Measurements from ENCODE around the gene PARD6A.
"Not testable (repeated sequence)": the region's sequence is repeated elsewhere in the genome, so short reads cannot be mapped to it uniquely, and the experiment has no call there.

PARD6A gene

GRCh38 chr16:67683767-67684166 is 23.0 kb downstream of the PARD6A start:
- no peak for DNase-seq (ENCODE audit: low spot score)
- TF ChIP-seq, protein P1, sequence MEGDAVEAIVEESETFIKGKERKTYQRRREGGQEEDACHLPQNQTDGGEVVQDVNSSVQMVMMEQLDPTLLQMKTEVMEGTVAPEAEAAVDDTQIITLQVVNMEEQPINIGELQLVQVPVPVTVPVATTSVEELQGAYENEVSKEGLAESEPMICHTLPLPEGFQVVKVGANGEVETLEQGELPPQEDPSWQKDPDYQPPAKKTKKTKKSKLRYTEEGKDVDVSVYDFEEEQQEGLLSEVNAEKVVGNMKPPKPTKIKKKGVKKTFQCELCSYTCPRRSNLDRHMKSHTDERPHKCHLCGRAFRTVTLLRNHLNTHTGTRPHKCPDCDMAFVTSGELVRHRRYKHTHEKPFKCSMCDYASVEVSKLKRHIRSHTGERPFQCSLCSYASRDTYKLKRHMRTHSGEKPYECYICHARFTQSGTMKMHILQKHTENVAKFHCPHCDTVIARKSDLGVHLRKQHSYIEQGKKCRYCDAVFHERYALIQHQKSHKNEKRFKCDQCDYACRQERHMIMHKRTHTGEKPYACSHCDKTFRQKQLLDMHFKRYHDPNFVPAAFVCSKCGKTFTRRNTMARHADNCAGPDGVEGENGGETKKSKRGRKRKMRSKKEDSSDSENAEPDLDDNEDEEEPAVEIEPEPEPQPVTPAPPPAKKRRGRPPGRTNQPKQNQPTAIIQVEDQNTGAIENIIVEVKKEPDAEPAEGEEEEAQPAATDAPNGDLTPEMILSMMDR (IDR thresholded peaks at IDR 0.05; ENCODE audit: extremely low read depth, missing control alignments) = no peak

GRCh38 chr16:67685388-67686112 is 24.8 kb downstream of the PARD6A start:
- no peak for DNase-seq (ENCODE audit: low spot score)
- TF ChIP-seq, protein P1 (IDR thresholded peaks at IDR 0.05; ENCODE audit: extremely low read depth, missing control alignments) = no peak

DNA sequence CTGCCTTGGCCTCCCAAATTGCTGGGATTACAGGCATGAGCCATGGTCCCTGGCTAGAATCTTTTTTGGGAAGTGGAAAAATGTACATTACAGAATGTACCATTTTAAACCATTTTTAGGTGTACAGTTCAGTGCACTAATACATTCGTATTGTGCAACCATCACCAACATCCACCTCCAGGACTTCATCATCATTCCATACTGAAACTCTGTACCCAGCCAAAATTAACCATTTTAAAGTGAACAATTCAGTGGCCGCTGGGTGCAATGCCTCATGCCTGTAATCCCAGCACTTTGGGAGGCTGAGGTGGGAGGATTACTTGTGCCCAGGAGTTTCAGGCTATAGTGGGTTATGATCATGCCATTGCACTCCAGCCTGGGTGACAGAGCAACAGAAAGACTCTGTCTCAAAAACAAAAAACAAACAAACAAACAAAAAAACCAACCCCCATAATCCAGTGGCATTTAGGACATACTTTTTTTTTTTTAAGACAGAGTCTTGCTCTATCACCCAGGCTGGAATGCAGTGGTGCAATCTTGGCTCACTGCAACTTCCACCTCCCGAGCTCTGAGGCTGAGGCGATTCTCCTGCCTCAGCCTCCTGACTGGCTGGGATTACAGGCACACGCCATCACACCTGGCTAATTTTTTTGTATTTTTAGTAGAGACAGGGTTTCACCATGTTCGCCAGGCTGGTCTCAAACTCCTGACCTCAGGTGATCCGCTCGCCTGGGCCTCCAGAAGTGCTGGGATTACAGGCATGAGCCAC is 32.9 kb downstream of the PARD6A start:
- not testable (repeated sequence) for DNase-seq (ENCODE audit: low spot score)

DNA sequence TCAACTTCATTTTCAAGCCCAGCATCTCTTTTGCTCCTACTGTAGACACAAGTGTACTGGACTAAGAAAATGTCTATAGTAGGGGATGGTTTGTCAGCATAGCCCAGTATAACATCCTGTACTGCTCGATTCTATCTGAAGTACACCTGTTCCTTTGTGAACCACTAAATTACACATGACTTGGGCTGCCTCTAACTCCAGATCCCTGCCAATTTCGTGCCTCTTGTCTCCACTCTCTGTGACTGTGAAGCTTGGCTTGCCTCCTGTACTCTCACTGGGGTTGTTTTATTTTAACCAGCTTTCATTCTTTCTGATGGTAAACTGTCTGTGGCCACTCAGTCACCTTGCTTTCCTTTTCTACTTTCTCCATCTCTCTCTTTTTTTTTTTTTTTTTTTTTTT is 33.9 kb downstream of the PARD6A start:
- DNase-seq (ENCODE audit: low spot score) = no peak
- TF ChIP-seq, protein P1 (IDR thresholded peaks at IDR 0.05; ENCODE audit: extremely low read depth, missing control alignments) = no peak

GRCh38 chr16:67697422-67698185 is 36.8 kb downstream of the PARD6A start:
- no peak for DNase-seq (ENCODE audit: low spot score)
- TF ChIP-seq, protein P1 (IDR thresholded peaks at IDR 0.05; ENCODE audit: extremely low read depth, missing control alignments) = no peak

DNA sequence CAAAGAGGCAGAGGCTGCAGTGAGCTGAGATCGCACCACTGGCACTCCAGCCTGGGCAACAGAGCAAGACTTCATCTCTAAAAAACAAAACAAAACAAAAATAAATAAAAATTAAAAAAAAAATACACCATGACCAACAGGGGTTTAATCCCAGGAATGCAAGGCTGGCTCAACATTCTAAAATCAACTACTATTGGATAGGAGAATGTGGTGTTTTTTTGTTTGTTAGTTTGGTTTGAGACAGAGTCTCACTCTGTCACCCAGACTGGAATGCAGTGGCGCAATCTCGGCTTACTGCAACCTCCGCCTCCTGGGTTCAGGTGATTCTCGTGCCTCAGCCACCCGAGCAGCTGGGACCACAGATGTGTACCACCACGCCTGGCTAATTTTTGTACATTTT is 38.5 kb downstream of the PARD6A start:
- DNase-seq (ENCODE audit: low spot score) = no peak

GRCh38 chr16:67701420-67701819 is 40.7 kb downstream of the PARD6A start:
- TF ChIP-seq, protein P1 (IDR thresholded peaks at IDR 0.05; ENCODE audit: extremely low read depth, missing control alignments) = no peak
- DNase-seq (ENCODE audit: low spot score) = no peak

More for the DNA sequence above, 38.5 kb downstream of the PARD6A start:
- TF ChIP-seq, protein P1 (IDR thresholded peaks at IDR 0.05; ENCODE audit: extremely low read depth, missing control alignments) = no peak
